AG09309 (cell line): ENCODE measurements around the gene FGA.

Experiments
- DNase-seq: peaks from one replicate; pipeline ENCODE4 v3.0.0-alpha.2; 2010; ENCODE audit warnings: low read depth
- H3K4me3 ChIP-seq: 2 replicates; pipeline ENCODE4 v1.5.1; 2011; ENCODE audit warnings: mild to moderate bottlenecking, low read depth, low read length, moderate library complexity; ENCODE audit not compliant: control insufficient read depth
- TF ChIP-seq, protein P1 (sequence below): IDR thresholded peaks from 2 replicates; pipeline ENCODE4 v1.5.1; 2011; ENCODE audit warnings: mild to moderate bottlenecking, low read depth, low read length, inconsistent platforms; ENCODE audit not compliant: insufficient read depth, control insufficient read depth; ENCODE audit errors: missing control alignments

The FGA gene

DNA sequence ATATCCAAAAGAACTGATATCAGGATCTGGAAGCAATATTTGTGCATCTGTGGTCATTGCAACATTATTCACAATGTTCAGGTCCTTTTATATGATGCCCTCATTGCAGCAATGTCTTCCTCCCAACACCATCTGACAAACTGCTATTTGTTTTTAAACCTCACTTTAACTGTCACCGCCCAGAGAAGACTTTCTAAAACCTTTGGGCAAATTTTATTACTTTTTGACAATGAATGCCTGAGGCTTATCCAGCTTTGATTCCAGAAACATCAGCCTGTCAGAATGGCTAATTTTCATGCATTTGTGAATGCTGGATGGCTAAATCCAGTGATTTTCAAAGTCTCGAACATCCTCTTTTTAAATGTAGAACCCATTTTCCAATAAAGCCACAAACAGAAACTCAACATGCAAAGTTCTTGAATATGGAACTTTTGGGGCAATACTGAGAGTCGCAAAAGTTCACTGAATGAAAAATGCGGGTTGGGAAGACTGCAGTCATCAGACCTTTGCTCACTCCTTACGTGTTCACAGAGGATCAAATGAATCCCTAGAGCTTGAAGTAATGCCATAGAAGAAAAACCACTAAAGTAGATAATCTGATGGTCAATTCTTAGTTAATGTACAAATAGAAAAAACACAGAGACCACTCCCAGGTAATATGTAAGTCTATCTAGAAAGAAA is 17.2 kb downstream of the FGA start:
- TF ChIP-seq, protein P1, sequence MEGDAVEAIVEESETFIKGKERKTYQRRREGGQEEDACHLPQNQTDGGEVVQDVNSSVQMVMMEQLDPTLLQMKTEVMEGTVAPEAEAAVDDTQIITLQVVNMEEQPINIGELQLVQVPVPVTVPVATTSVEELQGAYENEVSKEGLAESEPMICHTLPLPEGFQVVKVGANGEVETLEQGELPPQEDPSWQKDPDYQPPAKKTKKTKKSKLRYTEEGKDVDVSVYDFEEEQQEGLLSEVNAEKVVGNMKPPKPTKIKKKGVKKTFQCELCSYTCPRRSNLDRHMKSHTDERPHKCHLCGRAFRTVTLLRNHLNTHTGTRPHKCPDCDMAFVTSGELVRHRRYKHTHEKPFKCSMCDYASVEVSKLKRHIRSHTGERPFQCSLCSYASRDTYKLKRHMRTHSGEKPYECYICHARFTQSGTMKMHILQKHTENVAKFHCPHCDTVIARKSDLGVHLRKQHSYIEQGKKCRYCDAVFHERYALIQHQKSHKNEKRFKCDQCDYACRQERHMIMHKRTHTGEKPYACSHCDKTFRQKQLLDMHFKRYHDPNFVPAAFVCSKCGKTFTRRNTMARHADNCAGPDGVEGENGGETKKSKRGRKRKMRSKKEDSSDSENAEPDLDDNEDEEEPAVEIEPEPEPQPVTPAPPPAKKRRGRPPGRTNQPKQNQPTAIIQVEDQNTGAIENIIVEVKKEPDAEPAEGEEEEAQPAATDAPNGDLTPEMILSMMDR: no peak
- no peak overlapping the region for H3K4me3 ChIP-seq
- no peak for DNase-seq

DNA sequence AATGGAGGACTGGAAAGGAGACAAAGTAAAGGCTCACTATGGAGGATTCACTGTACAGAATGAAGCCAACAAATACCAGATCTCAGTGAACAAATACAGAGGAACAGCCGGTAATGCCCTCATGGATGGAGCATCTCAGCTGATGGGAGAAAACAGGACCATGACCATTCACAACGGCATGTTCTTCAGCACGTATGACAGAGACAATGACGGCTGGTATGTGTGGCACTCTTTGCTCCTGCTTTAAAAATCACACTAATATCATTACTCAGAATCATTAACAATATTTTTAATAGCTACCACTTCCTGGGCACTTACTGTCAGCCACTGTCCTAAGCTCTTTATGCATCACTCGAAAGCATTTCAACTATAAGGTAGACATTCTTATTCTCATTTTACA is 21.0 kb downstream of the FGA start:
- no peak for DNase-seq
- no peak overlapping the region for H3K4me3 ChIP-seq
- TF ChIP-seq, protein P1: no peak

DNA sequence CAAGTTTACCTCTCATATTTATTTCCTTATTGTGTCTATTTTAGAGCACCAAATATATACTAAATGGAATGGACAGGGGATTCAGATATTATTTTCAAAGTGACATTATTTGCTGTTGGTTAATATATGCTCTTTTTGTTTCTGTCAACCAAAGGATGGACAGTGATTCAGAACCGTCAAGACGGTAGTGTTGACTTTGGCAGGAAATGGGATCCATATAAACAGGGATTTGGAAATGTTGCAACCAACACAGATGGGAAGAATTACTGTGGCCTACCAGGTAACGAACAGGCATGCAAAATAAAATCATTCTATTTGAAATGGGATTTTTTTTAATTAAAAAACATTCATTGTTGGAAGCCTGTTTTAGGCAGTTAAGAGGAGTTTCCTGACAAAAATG is 21.5 kb downstream of the FGA start:
- no peak for DNase-seq
- no peak overlapping the region for H3K4me3 ChIP-seq
- TF ChIP-seq, protein P1: no peak

DNA sequence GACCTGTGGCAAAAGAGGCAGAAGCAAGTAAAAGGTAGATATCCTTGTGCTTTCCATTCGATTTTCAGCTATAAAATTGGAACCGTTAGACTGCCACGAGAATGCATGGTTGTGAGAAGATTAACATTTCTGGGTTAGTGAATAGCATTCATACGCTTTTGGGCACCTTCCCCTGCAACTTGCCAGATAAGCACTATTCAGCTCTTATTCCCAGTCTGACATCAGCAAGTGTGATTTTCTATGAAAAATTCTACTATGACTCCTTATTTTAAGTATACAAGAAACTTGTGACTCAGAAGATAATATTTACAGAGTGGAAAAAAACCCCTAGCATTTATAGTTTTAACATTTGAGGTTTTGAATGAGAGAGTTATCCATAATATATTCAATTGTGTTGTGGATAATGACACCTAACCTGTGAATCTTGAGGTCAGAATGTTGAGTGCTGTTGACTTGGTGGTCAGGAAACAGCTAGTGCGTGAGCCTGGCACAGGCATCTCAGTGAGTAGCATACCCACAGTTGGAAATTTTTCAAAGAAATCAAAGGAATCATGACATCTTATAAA is 23.8 kb downstream of the FGA start:
- no peak for DNase-seq
- TF ChIP-seq, protein P1: no peak
- no peak overlapping the region for H3K4me3 ChIP-seq

DNA sequence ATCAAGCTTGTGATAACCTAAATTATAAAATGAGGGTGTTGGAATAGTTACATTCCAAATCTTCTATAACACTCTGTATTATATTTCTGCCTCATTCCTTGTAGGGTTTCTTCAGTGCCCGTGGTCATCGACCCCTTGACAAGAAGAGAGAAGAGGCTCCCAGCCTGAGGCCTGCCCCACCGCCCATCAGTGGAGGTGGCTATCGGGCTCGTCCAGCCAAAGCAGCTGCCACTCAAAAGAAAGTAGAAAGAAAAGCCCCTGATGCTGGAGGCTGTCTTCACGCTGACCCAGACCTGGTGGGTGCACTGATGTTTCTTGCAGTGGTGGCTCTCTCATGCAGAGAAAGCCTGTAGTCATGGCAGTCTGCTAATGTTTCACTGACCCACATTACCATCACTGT is 24.8 kb downstream of the FGA start:
- no peak for DNase-seq
- TF ChIP-seq, protein P1: no peak

DNA sequence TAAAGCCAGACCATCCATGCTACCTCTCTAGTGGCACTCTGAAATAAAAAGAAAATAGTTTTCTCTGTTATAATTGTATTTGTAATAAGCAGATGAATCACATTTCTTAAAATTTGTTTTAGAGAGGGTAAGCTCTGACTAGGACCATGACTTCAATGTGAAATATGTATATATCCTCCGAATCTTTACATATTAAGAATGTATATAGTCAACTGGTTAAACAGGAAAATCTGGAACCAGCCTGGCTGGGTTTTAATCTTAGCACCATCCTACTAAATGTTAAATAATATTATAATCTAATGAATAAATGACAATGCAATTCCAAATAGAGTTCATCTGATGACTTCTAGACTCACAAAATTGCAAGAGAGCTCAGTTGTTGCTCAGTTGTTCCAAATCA is 26.2 kb downstream of the FGA start:
- TF ChIP-seq, protein P1: no peak
- DNase-seq: no peak
- H3K4me3 ChIP-seq: no peak overlapping the region

More for the DNA sequence above, 24.8 kb downstream of the FGA start:
- no peak overlapping the region for H3K4me3 ChIP-seq

DNA sequence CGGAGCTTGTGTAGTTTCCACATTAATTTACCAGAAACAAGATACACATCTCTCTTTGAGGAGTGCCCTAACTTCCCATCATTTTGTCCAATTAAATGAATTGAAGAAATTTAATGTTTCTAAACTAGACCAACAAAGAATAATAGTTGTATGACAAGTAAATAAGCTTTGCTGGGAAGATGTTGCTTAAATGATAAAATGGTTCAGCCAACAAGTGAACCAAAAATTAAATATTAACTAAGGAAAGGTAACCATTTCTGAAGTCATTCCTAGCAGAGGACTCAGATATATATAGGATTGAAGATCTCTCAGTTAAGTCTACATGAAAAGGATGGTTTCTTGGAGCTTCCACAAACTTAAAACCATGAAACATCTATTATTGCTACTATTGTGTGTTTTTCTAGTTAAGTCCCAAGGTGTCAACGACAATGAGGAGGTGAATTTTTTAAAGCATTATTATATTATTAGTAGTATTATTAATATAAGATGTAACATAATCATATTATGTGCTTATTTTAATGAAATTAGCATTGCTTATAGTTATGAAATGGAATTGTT is 27.8 kb downstream of the FGA start, which contains the start of gene FGB:
Gene FGB, plus strand, starts transcription at position 315 of the 558 bp plus-strand sequence. Its CDS starts 8 bp downstream, at position 323.
- no peak within 1 kb of the TSS for H3K4me3 ChIP-seq
- TF ChIP-seq, protein P1: no peak
- no peak for DNase-seq
